Trophoblast cell (in vitro differentiated cells and primary cell): ENCODE data around the gene VMP1.
"Not testable (repeated sequence)": the region's sequence is repeated elsewhere in the genome, so short reads cannot be mapped to it uniquely, and the experiment has no call there.

Experiments used
- DNase-seq, 2 donors: peaks; one replicate each; pipeline ENCODE4 v3.0.0-alpha.2; 2016
- H2AFZ ChIP-seq: 2 replicates; pipeline ENCODE4 v1.6.1; 2013; ENCODE audit warnings: low read length, moderate library complexity, mild to moderate bottlenecking; ENCODE audit not compliant: insufficient read depth, poor library complexity
- H2AK5ac ChIP-seq: 2 replicates; pipeline ENCODE4 v1.6.1; 2013; ENCODE audit warnings: mild to moderate bottlenecking, low read length
- H2BK120ac ChIP-seq: 2 replicates; pipeline ENCODE4 v1.6.1; 2013; ENCODE audit warnings: low read length, mild to moderate bottlenecking, moderate library complexity; ENCODE audit not compliant: insufficient read depth, poor library complexity
- H2BK12ac ChIP-seq: 2 replicates; pipeline ENCODE4 v1.6.1; 2013; ENCODE audit warnings: mild to moderate bottlenecking, low read length, moderate library complexity
- H2BK5ac ChIP-seq: 2 replicates; pipeline ENCODE4 v1.6.1; 2013; ENCODE audit warnings: low read length, low read depth, moderate library complexity, mild to moderate bottlenecking; ENCODE audit not compliant: poor library complexity
- H3K14ac ChIP-seq: 2 replicates; pipeline ENCODE4 v1.6.1; 2013; ENCODE audit warnings: mild to moderate bottlenecking, low read length
- H3K18ac ChIP-seq: 2 replicates; pipeline ENCODE4 v1.6.1; 2013; ENCODE audit warnings: mild to moderate bottlenecking, low read length
- H3K23ac ChIP-seq: 2 replicates; pipeline ENCODE4 v1.6.1; 2013; ENCODE audit warnings: low read length
- H3K27ac ChIP-seq: 2 replicates; pipeline ENCODE4 v1.5.1; 2013; ENCODE audit warnings: low read depth, mild to moderate bottlenecking, inconsistent platforms, low read length, moderate library complexity
- H3K27me3 ChIP-seq: 2 replicates; pipeline ENCODE4 v1.6.1; 2013; ENCODE audit warnings: inconsistent platforms, mild to moderate bottlenecking, low read length, moderate library complexity; ENCODE audit not compliant: insufficient read depth
- H3K36me3 ChIP-seq, 2 experiments: 1 replicate in 1 of 2; 2 replicates in 1 of 2; pipeline ENCODE4 v1.6.1; 2013; ENCODE audit warnings: low read length in 2 of 2, mild to moderate bottlenecking in 2 of 2, moderate library complexity in 1 of 2; ENCODE audit not compliant: insufficient read depth in 2 of 2, control insufficient read depth in 1 of 2
- H3K4ac ChIP-seq: 2 replicates; pipeline ENCODE4 v1.6.1; 2013; ENCODE audit warnings: low read depth, mild to moderate bottlenecking, low read length, moderate library complexity
- H3K4me1 ChIP-seq, 2 experiments: 1 replicate in 1 of 2; 2 replicates in 1 of 2; pipeline ENCODE4 v1.6.1; 2013; ENCODE audit warnings: low read length in 2 of 2, mild to moderate bottlenecking in 2 of 2, moderate library complexity in 1 of 2; ENCODE audit not compliant: insufficient read depth in 2 of 2, control insufficient read depth in 1 of 2
- H3K4me2 ChIP-seq: 2 replicates; pipeline ENCODE4 v1.6.1; 2013; ENCODE audit warnings: inconsistent platforms, mild to moderate bottlenecking, low read length, moderate library complexity
- H3K4me3 ChIP-seq: 2 replicates; pipeline ENCODE4 v1.5.1; 2013; ENCODE audit warnings: mild to moderate bottlenecking, low read depth, low read length, inconsistent platforms
- H3K79me1 ChIP-seq: one replicate; pipeline ENCODE4 v1.6.1; 2013; ENCODE audit warnings: low read length
- H3K79me2 ChIP-seq: 2 replicates; pipeline ENCODE4 v1.6.1; 2013; ENCODE audit warnings: low read length, mild to moderate bottlenecking; ENCODE audit not compliant: control insufficient read depth, insufficient read depth, poor library complexity
- H3K9ac ChIP-seq: 2 replicates; pipeline ENCODE4 v1.6.1; 2013; ENCODE audit warnings: mild to moderate bottlenecking, low read length
- H3K9me3 ChIP-seq: 2 replicates; pipeline ENCODE4 v1.6.1; 2013; ENCODE audit warnings: low read depth, mild to moderate bottlenecking, control low read depth, inconsistent platforms, low read length; ENCODE audit not compliant: insufficient read depth
- H4K12ac ChIP-seq: 2 replicates; pipeline ENCODE4 v1.6.1; 2013; ENCODE audit warnings: low read depth, mild to moderate bottlenecking, low read length, moderate library complexity
- H4K8ac ChIP-seq: 2 replicates; pipeline ENCODE4 v1.6.1; 2013; ENCODE audit warnings: low read depth, mild to moderate bottlenecking, low read length, moderate library complexity
- H4K91ac ChIP-seq: one replicate; pipeline ENCODE4 v1.6.1; 2013; ENCODE audit warnings: low read depth, mild to moderate bottlenecking, low read length, moderate library complexity
- WGBS: extraction: QIAGEN DNeasy Blood & Tissue Kit; methylation state at CpG from one replicate; pipeline ENCODE4 v1.1.7; 2013; ENCODE audit warnings: missing lambda C conversion rate; ENCODE audit not compliant: insufficient read length, insufficient coverage; ENCODE audit errors: extremely low coverage; 5-methylcytosine and 5-hydroxymethylcytosine counted together

VMP1 gene

DNA sequence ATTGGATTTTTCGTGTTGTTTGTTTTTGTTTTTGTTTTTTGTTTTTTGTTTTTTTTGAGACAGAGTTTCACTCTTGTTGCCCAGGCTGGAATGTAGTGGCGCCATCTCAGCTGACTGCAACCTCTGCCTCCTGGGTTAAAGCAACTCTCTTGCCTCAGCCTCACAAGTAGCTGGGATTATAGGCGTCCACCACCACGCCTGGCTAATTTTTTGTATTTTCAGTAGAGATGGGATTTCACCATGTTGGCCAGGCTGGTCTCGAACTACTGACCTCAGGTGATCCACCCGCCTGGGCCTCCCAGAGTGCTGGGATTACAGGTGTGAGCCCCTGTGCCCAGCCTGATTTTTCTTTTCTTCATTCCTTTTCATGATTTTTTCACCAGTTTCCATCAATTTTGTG lies 73.1 kb downstream of the VMP1 start:
- not testable (repeated sequence) for H3K23ac ChIP-seq, H4K91ac ChIP-seq, H3K36me3 ChIP-seq, H3K9ac ChIP-seq, H3K79me1 ChIP-seq, H2BK120ac ChIP-seq, H4K8ac ChIP-seq, H3K27me3 ChIP-seq, H3K4me1 ChIP-seq, H3K79me2 ChIP-seq, H3K14ac ChIP-seq, H2BK5ac ChIP-seq, H3K9me3 ChIP-seq, H2AFZ ChIP-seq, H3K4me3 ChIP-seq, H3K4me2 ChIP-seq, H4K12ac ChIP-seq, DNase-seq, H3K18ac ChIP-seq, H3K27ac ChIP-seq, H3K4ac ChIP-seq
- Histone ChIP-seq H2BK12ac (peak overlapping the region; percentile 43), H2AK5ac (peak overlapping the region; percentile 29)
- WGBS = no CpG with 5 or more reads among the region's 6 CpGs

DNA sequence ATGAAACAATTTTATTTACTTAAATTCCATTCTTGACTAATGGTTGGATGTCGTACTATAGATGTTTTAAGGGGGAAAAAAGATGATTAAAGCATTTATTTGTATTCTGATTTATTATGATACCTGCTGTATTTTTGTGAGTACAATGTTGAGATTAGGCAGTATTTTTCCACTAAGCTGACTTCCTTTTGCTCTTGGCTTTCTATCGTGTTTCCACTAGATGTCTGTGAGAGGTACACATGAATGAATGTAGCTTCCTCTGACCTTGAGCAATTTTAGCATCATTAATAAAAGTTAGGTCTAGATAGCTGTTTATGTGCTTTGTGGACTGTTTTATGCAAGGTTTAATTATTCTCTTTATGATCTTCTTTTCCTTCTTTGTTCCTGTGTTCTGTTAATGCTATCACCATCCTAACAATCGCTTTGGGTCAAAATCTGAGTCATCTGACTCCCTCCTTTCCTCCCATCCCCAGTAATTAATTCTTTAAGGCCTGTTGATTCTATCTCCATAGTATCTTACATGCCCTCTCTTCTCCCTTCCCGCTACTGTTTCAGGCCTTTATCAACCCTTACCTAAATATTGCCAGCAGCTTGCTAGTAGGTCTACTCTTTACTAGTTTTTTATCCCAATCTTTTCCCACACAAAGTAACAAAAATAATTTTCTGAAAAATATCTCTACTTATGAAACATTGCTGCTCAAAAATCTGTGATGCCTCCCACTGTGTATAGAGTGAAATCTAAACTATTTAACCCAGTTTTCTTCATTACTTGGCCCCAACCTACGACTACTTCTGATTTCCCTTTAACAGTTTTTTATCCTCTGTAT lies 76.0 kb downstream of the VMP1 start:
- Histone ChIP-seq H3K9me3 (no peaks in the 10 kb centered on the region), H4K12ac (no peak overlapping the region), H3K9ac (no peak overlapping the region), H3K79me1 (peaks cover 17% of the 10 kb centered on the region), H3K36me3 (no peaks in the 10 kb centered on the region), H3K27ac (peak overlapping the region; percentile 97), H3K4me3 (no peak overlapping the region), H3K23ac (no peak overlapping the region), H2BK5ac (no peak overlapping the region), H2BK12ac (no peak overlapping the region), H2BK120ac (peak overlapping the region; percentile 76), H3K4me1 (peaks cover 7 to 10% of the 10 kb centered on the region in 2 experiments), H4K8ac (no peak overlapping the region), H2AFZ (no peak overlapping the region), H4K91ac (no peak overlapping the region), H2AK5ac (no peak overlapping the region), H3K18ac (no peak overlapping the region), H3K4ac (peak overlapping the region; percentile 44), H3K27me3 (no peaks in the 10 kb centered on the region), H3K79me2 (peaks cover 5% of the 10 kb centered on the region), H3K14ac (no peak overlapping the region), H3K4me2 (peak overlapping the region; percentile 29)
- WGBS = no CpG with 5 or more reads among the region's 5 CpGs
- peak in 1 of 2 donors; percentile 38 for DNase-seq

DNA sequence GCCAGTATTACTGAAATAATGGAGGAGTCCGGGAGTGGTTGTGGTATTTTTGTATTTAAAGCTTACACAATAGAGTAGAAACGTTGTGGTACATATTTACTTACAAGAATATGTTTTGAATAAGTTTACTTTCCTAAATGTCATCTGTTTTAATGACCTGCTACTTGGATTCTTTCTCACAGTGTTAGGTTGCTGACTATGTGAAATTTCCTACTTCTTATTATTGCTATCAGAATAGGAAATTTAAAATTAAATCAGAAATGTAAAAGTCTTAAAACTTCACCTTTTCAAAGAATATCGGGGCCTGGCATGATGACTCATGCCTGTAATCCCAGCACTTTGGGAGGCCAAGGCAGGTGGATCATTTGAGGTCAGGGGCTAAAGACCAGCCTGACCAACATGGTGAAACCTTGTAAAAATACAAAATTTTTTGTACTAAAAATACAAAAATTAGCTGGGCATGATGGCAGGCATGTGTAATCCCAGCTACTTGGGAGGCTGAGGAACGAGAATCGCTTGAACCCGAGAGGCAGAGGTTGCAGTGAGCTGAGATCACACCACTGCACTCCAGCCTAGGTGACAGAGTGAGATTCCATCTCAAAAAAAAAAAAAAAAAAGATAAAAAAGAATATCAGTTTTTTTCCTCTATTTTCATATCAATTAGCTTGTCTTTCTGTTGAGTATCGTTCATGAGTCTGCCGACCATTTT lies 77.8 kb downstream of the VMP1 start:
- H3K4me1 ChIP-seq = peaks cover 9 to 12% of the 10 kb centered on the region in 2 experiments
- H3K4ac ChIP-seq = no peak overlapping the region
- peak overlapping the region; percentile 70 for H3K14ac ChIP-seq
- H4K8ac ChIP-seq = peak overlapping the region; percentile 28
- H4K12ac ChIP-seq = no peak overlapping the region
- H3K79me2 ChIP-seq = peaks cover 6% of the 10 kb centered on the region
- no peak overlapping the region for H3K23ac ChIP-seq
- DNase-seq = peak in 1 of 2 donors; percentile 21
- peaks cover 21% of the 10 kb centered on the region for H3K79me1 ChIP-seq
- peaks cover 0 to 3% of the 10 kb centered on the region in 2 experiments for H3K36me3 ChIP-seq
- H3K27ac ChIP-seq = peak overlapping the region; percentile 58
- H2BK120ac ChIP-seq = peak overlapping the region; percentile 72
- no peaks in the 10 kb centered on the region for H3K9me3 ChIP-seq
- no peaks in the 10 kb centered on the region for H3K27me3 ChIP-seq
- H3K18ac ChIP-seq = no peak overlapping the region
- H2BK12ac ChIP-seq = peak overlapping the region; percentile 64
- H2AFZ ChIP-seq = no peak overlapping the region
- WGBS = no CpG with 5 or more reads among the region's 8 CpGs
- peak overlapping the region; percentile 89 for H2BK5ac ChIP-seq
- H3K4me3 ChIP-seq = no peak overlapping the region
- H4K91ac ChIP-seq = peak overlapping the region; percentile 80
- H3K4me2 ChIP-seq = no peak overlapping the region
- no peak overlapping the region for H2AK5ac ChIP-seq
- H3K9ac ChIP-seq = no peak overlapping the region

DNA sequence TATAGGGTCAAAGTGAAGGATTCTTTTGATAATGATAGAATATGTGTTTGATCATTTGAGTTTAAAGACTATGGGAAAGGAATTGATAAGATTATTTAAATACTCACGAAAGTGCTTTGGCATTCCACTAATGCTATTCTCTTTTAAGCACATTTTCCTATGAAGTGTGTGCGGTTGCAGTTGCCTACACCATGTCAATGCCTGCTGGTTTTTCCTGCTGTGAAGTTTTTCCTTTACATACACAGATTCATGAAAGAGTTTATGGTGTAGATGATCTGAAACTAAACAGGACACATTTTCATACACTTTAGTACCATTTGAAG lies 78.7 kb downstream of the VMP1 start:
- H2BK5ac ChIP-seq = no peak overlapping the region
- H4K91ac ChIP-seq = no peak overlapping the region
- WGBS = no CpG with 5 or more reads among the region's 2 CpGs

More for the DNA sequence above, 78.7 kb downstream of the VMP1 start:
- no peak overlapping the region for H3K18ac ChIP-seq
- H3K27ac ChIP-seq = peak overlapping the region; percentile 98
- peaks cover 0 to 3% of the 10 kb centered on the region in 2 experiments for H3K36me3 ChIP-seq
- H3K23ac ChIP-seq = no peak overlapping the region
- no peaks in the 10 kb centered on the region for H3K9me3 ChIP-seq
- H4K8ac ChIP-seq = no peak overlapping the region
- H3K4me1 ChIP-seq = peaks cover 9 to 12% of the 10 kb centered on the region in 2 experiments
- DNase-seq = no peak
- H4K12ac ChIP-seq = no peak overlapping the region
- H2AFZ ChIP-seq = no peak overlapping the region
- no peak overlapping the region for H2BK120ac ChIP-seq
- H3K79me2 ChIP-seq = peaks cover 6% of the 10 kb centered on the region
- no peaks in the 10 kb centered on the region for H3K27me3 ChIP-seq
- H2AK5ac ChIP-seq = no peak overlapping the region
- H3K4ac ChIP-seq = no peak overlapping the region
- H3K4me3 ChIP-seq = no peak overlapping the region
- H3K79me1 ChIP-seq = peaks cover 21% of the 10 kb centered on the region
- H3K14ac ChIP-seq = no peak overlapping the region
- H3K4me2 ChIP-seq = peak overlapping the region; percentile 52
- H3K9ac ChIP-seq = no peak overlapping the region
- H2BK12ac ChIP-seq = no peak overlapping the region
